GM12878 (cell line): ENCODE measurements around the gene TMEM132C. TPM values are rescaled to one million over a fixed set of nuclear protein-coding genes. Genes with fewer than 3 reads are reported as not detected.

Experiments
- ATAC-seq: fragments of 200-7000 bp; cut with Tn5 transposase; 3 replicates; pipeline ENCODE4 v1.9.1; 2020; ENCODE audit warnings: mild to moderate bottlenecking, moderate library complexity
- BruUV-seq: library from RNA; stranded (reverse); fragments of 400-500 nt; replicated peaks from 2 replicates; lab custom pipeline; 2021; lab: Mats Ljungman, UMichigan
- CTCF ChIA-PET: fragments of 300-600 bp; sonication (Branson Sonifier 250); formaldehyde crosslinking; extraction: SDS; loops from one replicate; lab custom pipeline; 2021; ENCODE audit warnings: inconsistent platforms; lab: Yijun Ruan, JAX
- POLR2A ChIA-PET: fragments of 350-600 bp; formaldehyde crosslinking; extraction: SDS; loops from one replicate; lab custom pipeline; 2021; ENCODE audit warnings: inconsistent platforms; lab: Charles Lee
- RAD21 ChIA-PET: fragments of 300-600 bp; sonication (Branson Sonifier 250); formaldehyde crosslinking; loops from one replicate; lab custom pipeline; 2023; ENCODE audit warnings: antibody characterized with exemption; ENCODE audit not compliant: unreplicated experiment; lab: Charles Lee
- SMC1A ChIA-PET: fragments of 300-600 bp; sonication (Branson Sonifier 250); formaldehyde crosslinking; loops from one replicate; lab custom pipeline; 2023; ENCODE audit not compliant: unreplicated experiment, uncharacterized antibody; lab: Charles Lee
- DNase-seq: peaks from one replicate; pipeline ENCODE4 v3.0.0-alpha.2; 2011; ENCODE audit warnings: low read depth, low spot score
- FAIRE-seq: peaks from 3 replicates; lab custom pipeline; 2011; peaks lifted over from hg19 to GRCh38; lab: Jason Lieb, UNC
- H2AFZ ChIP-seq: 2 replicates; pipeline ENCODE4 v1.6.0; 2011; ENCODE audit warnings: low read depth, low read length, control low read depth; ENCODE audit not compliant: control insufficient read depth
- H3K27ac ChIP-seq: 2 replicates; pipeline ENCODE4 v1.5.1; 2011; ENCODE audit warnings: control low read depth; ENCODE audit not compliant: control insufficient read depth, insufficient read depth
- H3K27me3 ChIP-seq, 2 experiments: replicated peaks in 1 of 2; 2 replicates each; pipeline versions ENCODE4 v1.6.0 to v1.6.1; 2011; ENCODE audit warnings: low read length in 1 of 2; ENCODE audit not compliant: control insufficient read depth in 2 of 2, insufficient read depth in 2 of 2
- H3K36me3 ChIP-seq, 2 experiments: 2 replicates each; pipeline ENCODE4 v1.5.1; 2011; ENCODE audit warnings: low read length in 1 of 2; ENCODE audit not compliant: control insufficient read depth in 2 of 2, insufficient read depth in 2 of 2
- H3K4me1 ChIP-seq: 2 replicates; pipeline ENCODE4 v1.6.1; 2011; ENCODE audit warnings: mild to moderate bottlenecking, low read length, moderate library complexity, mixed read lengths; ENCODE audit not compliant: control insufficient read depth, insufficient read depth
- H3K4me2 ChIP-seq: 2 replicates; pipeline ENCODE4 v1.6.0; 2011; ENCODE audit warnings: control low read depth; ENCODE audit not compliant: control insufficient read depth, insufficient read depth
- H3K4me3 ChIP-seq: fragments of 200-600 bp; sonication (generic); 2 replicates; pipeline ENCODE4 v1.5.1; 2016
- H3K79me2 ChIP-seq: 2 replicates; pipeline ENCODE4 v1.6.0; 2011; ENCODE audit warnings: low read length; ENCODE audit not compliant: control insufficient read depth, insufficient read depth
- H3K9ac ChIP-seq: 2 replicates; pipeline ENCODE4 v1.8.0; 2011; ENCODE audit warnings: low read length, control low read depth, mixed read lengths; ENCODE audit not compliant: control insufficient read depth, insufficient read depth
- H3K9me3 ChIP-seq: replicated peaks from 3 replicates; pipeline ENCODE4 v1.5.1; 2011; ENCODE audit warnings: mild to moderate bottlenecking, low read length; ENCODE audit not compliant: control insufficient read depth, insufficient read depth
- H4K20me1 ChIP-seq: 2 replicates; pipeline ENCODE4 v1.6.0; 2011; ENCODE audit not compliant: control insufficient read depth, insufficient read depth
- ATF2 ChIP-seq: IDR thresholded peaks from 2 replicates; pipeline ENCODE4 v1.6.1; 2012; ENCODE audit warnings: low read length, inconsistent platforms
- CUX1 ChIP-seq: IDR thresholded peaks from 2 replicates; pipeline ENCODE4 v1.6.1; 2012; ENCODE audit warnings: improper control_type of control experiment, low read depth, low read length; ENCODE audit not compliant: insufficient replicate concordance
- E4F1 ChIP-seq: fragments of 450-650 bp; IDR thresholded peaks from 2 replicates; pipeline ENCODE4 v1.6.1; 2018; ENCODE audit warnings: borderline replicate concordance, mild to moderate bottlenecking; ENCODE audit not compliant: partially characterized antibody
- HDAC2 ChIP-seq: fragments of 200-600 bp; sonication (generic); IDR thresholded peaks from 2 replicates; pipeline ENCODE4 v1.6.1; 2017
- HDAC6 ChIP-seq: fragments of 200-600 bp; sonication (generic); IDR thresholded peaks from one replicate; pipeline ENCODE4 v1.8.0; 2017; ENCODE audit warnings: antibody characterized with exemption; ENCODE audit not compliant: unreplicated experiment
- IRF4 ChIP-seq: IDR thresholded peaks from 2 replicates; pipeline ENCODE4 v1.6.1; 2011; ENCODE audit warnings: low read depth, low read length
- MEF2B ChIP-seq: fragments of 450-650 bp; IDR thresholded peaks from 2 replicates; pipeline ENCODE4 v1.6.1; 2018; ENCODE audit warnings: mild to moderate bottlenecking, moderate library complexity; ENCODE audit not compliant: partially characterized antibody, poor library complexity, severe bottlenecking
- NFYB ChIP-seq: IDR thresholded peaks from 2 replicates; pipeline ENCODE4 v1.6.1; 2011; ENCODE audit warnings: low read depth, mild to moderate bottlenecking, low read length, improper control_type of control experiment, moderate library complexity; ENCODE audit not compliant: insufficient read depth
- NR2C1 ChIP-seq: fragments of 450-650 bp; IDR thresholded peaks from 2 replicates; pipeline ENCODE4 v1.6.1; 2017; ENCODE audit warnings: antibody characterized with exemption, mild to moderate bottlenecking, moderate library complexity
- POLR2A ChIP-seq: IDR thresholded peaks from 2 replicates; pipeline ENCODE4 v1.6.1; 2011; ENCODE audit warnings: low read depth, mild to moderate bottlenecking, low read length
- RBBP5 ChIP-seq: fragments of 200-600 bp; sonication (generic); conservative IDR thresholded peaks from 2 replicates; pipeline ENCODE4 v1.6.1; 2016
- SMAD1 ChIP-seq: fragments of 450-650 bp; IDR thresholded peaks from 2 replicates; pipeline ENCODE4 v1.6.1; 2018; ENCODE audit warnings: mild to moderate bottlenecking, low read depth; ENCODE audit not compliant: partially characterized antibody
- SPI1 ChIP-seq: IDR thresholded peaks from 2 replicates; pipeline ENCODE4 v1.6.1; 2011; ENCODE audit warnings: low read depth, mild to moderate bottlenecking, low read length, moderate library complexity, borderline replicate concordance; ENCODE audit not compliant: insufficient read depth
- SREBF2 ChIP-seq: IDR thresholded peaks from 2 replicates; pipeline ENCODE4 v1.6.1; 2012; ENCODE audit warnings: mild to moderate bottlenecking, low read length
- WRNIP1 ChIP-seq: IDR thresholded peaks from 2 replicates; pipeline ENCODE4 v1.6.1; 2011; ENCODE audit warnings: low read depth, low read length, improper control_type of control experiment, borderline replicate concordance
- ZNF207 ChIP-seq: fragments of 450-650 bp; IDR thresholded peaks from 2 replicates; pipeline ENCODE4 v1.6.1; 2014; ENCODE audit warnings: antibody characterized with exemption, mild to moderate bottlenecking, borderline replicate concordance
- WGBS: methylation state at CpG from one replicate; pipeline ENCODE4 v1.1.6; 2016; ENCODE audit warnings: low lambda C conversion rate; ENCODE audit not compliant: insufficient replicate concordance, insufficient coverage; ENCODE audit errors: missing lambda C conversion rate; 5-methylcytosine and 5-hydroxymethylcytosine counted together
- in situ Hi-C: fragments of 300-500 bp; cut with MboI; formaldehyde crosslinking; loops from 9 replicates; pipeline ENCODE4 v1.14.3; 2018; ENCODE audit warnings: mixed read lengths
- intact Hi-C: fragments of 100-400 bp; cut with micrococcal nuclease; formaldehyde crosslinking; loops from one replicate; pipeline ENCODE4 v1.14.2; 2022; ENCODE audit not compliant: unreplicated experiment
- polyA plus RNA-seq, 11 experiments: library from polyadenylated mRNA; depleted of rRNA in 4 of 11; unstranded in 6 of 11; stranded (reverse) in 5 of 11; fragments of >200 nt; fragmentation: Nextera tagmentation in 4 of 11; fragmentation: Illumina TruSeq in 1 of 11; extraction: Ambion mirVana in 4 of 11; extraction: Trizol in 1 of 11; gene quantifications; 1 replicate in 1 of 11; 2 replicates in 10 of 11; pipeline versions ENCODE4 v1.2.1 to v1.2.3, GENCODE V29; 2011 to 2016; ENCODE audit warnings: inconsistent platforms in 2 of 11, missing spikeins in 2 of 11, low read depth in 1 of 11
- total RNA-seq, 4 experiments: library from RNA; depleted of rRNA in 3 of 4; stranded (reverse); fragments of >200 nt in 3 of 4; fragmentation: Illumina TruSeq in 1 of 4; extraction: Trizol in 1 of 4; gene quantifications; 2 replicates each; pipeline versions ENCODE4 v1.2.1 to v1.2.3, GENCODE V29; 2013 to 2021

The TMEM132C gene
- total and polyA plus RNA-seq, 10 of the 15 experiments (the other 5 are each of a cell fraction or from before 2014, with no cell fraction given): not detected

GRCh38 chr12:128326406-128326805, 59.4 kb downstream of the TMEM132C start (continued):
- no peak for TF ChIP-seq MEF2B
- TF ChIP-seq SREBF2: no peak
- TF ChIP-seq POLR2A: no peak
- TF ChIP-seq HDAC6: no peak
- TF ChIP-seq SPI1: no peak
- TF ChIP-seq NR2C1: no peak
- TF ChIP-seq WRNIP1: no peak
- TF ChIP-seq CUX1: no peak

- RAD21 ChIA-PET: no interaction called here
- WGBS: 39% methylated on average over 8 of the region's 8 CpGs
- TF ChIP-seq HDAC2 (no peak), IRF4 (no peak), SMAD1 (no peak), NFYB (no peak), ATF2 (no peak), RBBP5 (no peak), E4F1 (no peak), ZNF207 (no peak)
Observed at GRCh38 chr12:128328961-128329360, 62.0 kb downstream of the TMEM132C start.

More at GRCh38 chr12:128328961-128329360, 62.0 kb downstream of the TMEM132C start:
- Histone ChIP-seq H3K27me3 (no peaks in the 10 kb centered on the region), H3K4me1 (no peaks in the 10 kb centered on the region), H3K4me3 (no peak overlapping the region), H4K20me1 (no peaks in the 10 kb centered on the region), H3K79me2 (no peaks in the 10 kb centered on the region), H2AFZ (no peak overlapping the region), H3K36me3 (no peaks in the 10 kb centered on the region; a peak in 1 of 4 replicates), H3K27ac (no peak overlapping the region), H3K4me2 (no peak overlapping the region), H3K9me3 (no peaks in the 10 kb centered on the region; the same call in 2 of the 3 replicates), H3K9ac (no peak overlapping the region)
- DNase-seq (no peak), FAIRE-seq (no peak), ATAC-seq (no peak)
- SMC1A ChIA-PET: no interaction called here
- POLR2A ChIA-PET: no interaction called here
- in situ Hi-C loops (no loop called here), intact Hi-C loops (no loop called here)
- CTCF ChIA-PET: no interaction called here
- BruUV-seq: no TSS peak
